ENCODE data around the gene RALGDS. TPM values are rescaled to one million over a fixed set of nuclear protein-coding genes. Genes with fewer than 3 reads are reported as not detected.

The RALGDS gene
- total and polyA plus RNA-seq, 2 donors (not counting 3 experiments of a cell fraction or from before 2014, with no cell fraction given) = 41.4 to 60.0 TPM

- peak; percentile 45 for DNase-seq (ENCODE audit: low read depth, low spot score)
- TF ChIP-seq POLR2A (IDR thresholded peaks at IDR 0.05; ENCODE audit: low read depth, low read length) = no peak
- TF ChIP-seq EZH2 (IDR thresholded peaks at IDR 0.05; ENCODE audit: borderline replicate concordance, low read depth, low read length, severe bottlenecking) = no peak
- TF ChIP-seq GATA2 (IDR thresholded peaks at IDR 0.05; ENCODE audit: insufficient read depth, insufficient read length, low read depth, low read length) = no peak
- TF ChIP-seq POLR2AphosphoS5 (IDR thresholded peaks at IDR 0.05; ENCODE audit: insufficient read depth, low read depth, low read length) = no peak
- no peak for TF ChIP-seq MAX (IDR thresholded peaks at IDR 0.05; ENCODE audit: insufficient read depth, insufficient read length)
- no peak for TF ChIP-seq CTCF (IDR thresholded peaks at IDR 0.05; ENCODE audit: extremely low read depth in 1 of 2, insufficient read depth in 1 of 2, low read depth in 1 of 2, low read length in 2 of 2)
- TF ChIP-seq FOS (IDR thresholded peaks at IDR 0.05; ENCODE audit: borderline replicate concordance, insufficient read depth, low read length) = no peak
- no peaks in the 10 kb centered on the region for H3K79me2 ChIP-seq (ENCODE audit: control insufficient read depth, insufficient read depth, low read length)
These were observed 7.7 kb downstream of the RALGDS start for GRCh38 chr9:133113163-133113948.

More at GRCh38 chr9:133113163-133113948, 7.7 kb downstream of the RALGDS start:
- Histone ChIP-seq H3K4me2 (ENCODE audit: insufficient read depth, low read length) (peak overlapping the region; percentile 21), H3K9ac (replicated peaks; ENCODE audit: extremely low read depth, insufficient read depth, low read length) (no peak overlapping the region), H3K4me3 (replicated peaks in 1 of 3; ENCODE audit: insufficient read depth in 1 of 3, low read depth in 1 of 3, low read length in 3 of 3) (no peak overlapping the region), H3K27me3 (ENCODE audit: control insufficient read depth in 2 of 2, insufficient read depth in 2 of 2, low read length in 2 of 2) (no peaks in the 10 kb centered on the region), H3K27ac (ENCODE audit: insufficient read depth, low read depth, low read length) (no peak overlapping the region), H3K36me3 (ENCODE audit: control insufficient read depth in 2 of 2, extremely low read depth in 1 of 2, insufficient read depth in 2 of 2, low read length in 2 of 2) (peaks cover 0 to 15% of the 10 kb centered on the region in 2 experiments), H4K20me1 (replicated peaks; ENCODE audit: control insufficient read depth, extremely low read depth, insufficient read depth, low read length) (no peaks in the 10 kb centered on the region), H3K4me1 (ENCODE audit: control insufficient read depth, extremely low read depth, insufficient read depth, low read length) (peaks cover 13% of the 10 kb centered on the region), H2AFZ (ENCODE audit: low read depth, low read length) (no peak overlapping the region), H3K9me3 (replicated peaks; ENCODE audit: control insufficient read depth, insufficient read depth, low read length) (no peaks in the 10 kb centered on the region), H3K9me1 (replicated peaks; ENCODE audit: control insufficient read depth, extremely low read depth, insufficient read depth, low read length) (no peaks in the 10 kb centered on the region)
- peak; percentile 65 for FAIRE-seq
- ChIA-PET POLR2A (no interaction called here), CTCF (interaction anchor here (1.1 to 2.6 kb wide), 3 partner anchors 10 to 39 kb away, joined by 3 to 43 read pairs (median 3); no protein-coding TSS in a partner anchor)
- intact Hi-C loops (cut with micrococcal nuclease) (no loop called here), dilution Hi-C loops (cut with MboI; ENCODE audit: extremely low pct_ligation_motif_present, low sequenced_read_pairs) (no loop called here)
- no TSS peak for BruUV-seq (replicated peaks)

Data from endothelial cell of umbilical vein (primary cell).